Hippocampal formation (tissue), 2 donors: Measurements from ENCODE around the gene TAF11L13.

Source experiments
- DNase-seq, 2 donors: peaks; one replicate each; lab custom pipeline; 2025; lab: John Stamatoyannopoulos, UW

The TAF11L13 gene

DNA sequence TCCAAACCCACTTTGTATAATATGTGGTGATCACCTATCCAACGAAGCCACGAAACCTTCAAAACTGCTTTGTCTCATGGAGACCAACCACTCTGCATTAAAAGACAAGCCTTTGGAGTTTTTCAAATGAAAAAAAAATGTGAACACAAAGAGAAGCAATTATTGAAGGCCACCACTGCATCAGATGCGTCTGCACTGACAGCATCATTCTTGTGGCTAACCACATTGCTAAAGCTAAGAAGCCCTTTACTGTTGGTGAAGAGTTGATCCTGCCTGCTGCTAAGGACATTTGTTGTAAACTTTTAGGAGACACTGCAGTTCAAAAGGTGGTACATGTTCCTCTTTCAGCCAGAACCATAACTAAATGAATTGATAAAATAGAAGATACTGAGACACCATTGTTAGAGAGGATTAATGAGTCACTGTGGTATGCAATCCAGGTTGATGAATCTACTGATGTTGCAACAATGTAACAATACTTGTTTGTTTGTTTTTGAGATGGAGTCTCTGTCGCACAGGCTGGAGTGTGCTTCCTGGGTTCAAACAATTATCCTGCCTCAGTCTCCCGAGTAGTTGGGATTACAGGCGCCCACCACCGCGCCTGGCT lies 47.8 kb downstream of the TAF11L13 start:
- DNase-seq = no peak

DNA sequence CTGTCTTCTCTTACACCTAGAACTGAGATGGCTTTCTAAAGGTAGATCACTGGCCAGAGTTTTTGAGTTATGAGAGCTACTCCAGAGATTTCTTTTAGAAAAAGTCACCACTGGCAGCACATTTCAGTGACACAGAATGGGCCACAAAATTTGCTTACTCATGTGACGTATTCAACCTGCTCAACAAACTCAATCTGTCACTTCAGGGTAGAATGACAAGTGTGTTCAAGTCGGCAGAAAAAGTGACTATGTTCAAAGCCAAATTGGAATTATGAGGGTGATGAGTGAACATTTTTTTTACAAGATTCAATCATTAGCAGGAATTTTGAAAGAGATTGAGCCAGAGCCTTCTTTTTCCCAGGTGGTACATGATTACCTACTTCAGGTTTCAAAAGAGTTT lies 48.8 kb downstream of the TAF11L13 start:
- no peak for DNase-seq
